NCI-H2081 treated with DMSO at 0.1 percent for 48 hours (cell line): ENCODE results near the gene INAFM1.

ENCODE experiments used
- DNase-seq: peaks from one replicate; lab custom pipeline; 2025; lab: John Stamatoyannopoulos, UW

INAFM1 gene

DNA sequence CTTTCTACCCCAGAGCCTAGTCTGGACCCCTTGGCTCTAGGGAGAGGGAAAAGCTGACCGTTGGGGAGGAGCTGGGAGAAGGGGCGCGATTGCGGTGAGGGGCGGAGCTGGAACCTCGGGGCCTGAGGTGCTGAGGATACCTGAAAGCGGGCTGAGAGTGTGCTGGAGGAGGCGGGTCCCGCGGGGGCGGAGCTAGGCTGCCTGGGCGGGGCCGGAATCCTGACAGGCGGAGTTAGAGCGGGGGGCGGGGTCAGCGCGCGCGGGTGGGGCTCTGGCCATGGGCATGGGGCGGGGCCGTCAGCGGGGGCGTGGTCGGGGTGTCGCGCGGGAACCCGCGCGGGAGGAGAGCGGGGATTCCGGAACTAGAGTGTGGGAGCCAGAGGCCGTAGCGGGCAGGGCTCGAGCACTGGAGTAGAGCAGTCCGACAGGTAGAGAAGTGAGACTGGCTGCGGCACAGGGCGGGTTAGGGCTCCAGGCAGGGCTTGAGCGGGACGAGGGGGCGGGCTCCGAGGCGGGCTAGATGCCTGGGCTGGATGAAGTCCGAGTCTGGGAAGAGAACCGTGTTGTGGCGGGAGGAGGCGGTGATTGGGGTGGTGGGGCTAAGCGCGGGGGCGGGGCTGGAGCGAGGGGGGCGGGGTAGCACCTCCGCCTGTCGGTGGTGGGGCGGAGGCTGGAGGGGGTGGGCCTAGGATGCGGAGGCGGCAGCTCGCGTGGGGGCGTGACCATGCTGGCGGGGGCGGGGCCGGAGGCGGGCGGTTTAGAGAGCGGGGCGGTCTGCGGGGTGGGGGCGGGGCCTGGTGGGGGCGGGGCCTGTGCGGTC, at the start of gene INAFM1:
Gene INAFM1 (plus strand): TSS at position 815 of the 820 bp plus-strand sequence. CDS start 35 bp downstream, outside the sequence.
- DNase-seq, result peak; percentile 34

- peak; percentile 66 for DNase-seq
These were observed 48.8 kb upstream of the INAFM1 start for GRCh38 chr19:47225746-47226425.

GRCh38 chr19:47226426-47227351, 48.0 kb upstream of the INAFM1 start:
- no peak for DNase-seq

GRCh38 chr19:47227352-47228167, 47.1 kb upstream of the INAFM1 start:
- DNase-seq, result no peak

DNA sequence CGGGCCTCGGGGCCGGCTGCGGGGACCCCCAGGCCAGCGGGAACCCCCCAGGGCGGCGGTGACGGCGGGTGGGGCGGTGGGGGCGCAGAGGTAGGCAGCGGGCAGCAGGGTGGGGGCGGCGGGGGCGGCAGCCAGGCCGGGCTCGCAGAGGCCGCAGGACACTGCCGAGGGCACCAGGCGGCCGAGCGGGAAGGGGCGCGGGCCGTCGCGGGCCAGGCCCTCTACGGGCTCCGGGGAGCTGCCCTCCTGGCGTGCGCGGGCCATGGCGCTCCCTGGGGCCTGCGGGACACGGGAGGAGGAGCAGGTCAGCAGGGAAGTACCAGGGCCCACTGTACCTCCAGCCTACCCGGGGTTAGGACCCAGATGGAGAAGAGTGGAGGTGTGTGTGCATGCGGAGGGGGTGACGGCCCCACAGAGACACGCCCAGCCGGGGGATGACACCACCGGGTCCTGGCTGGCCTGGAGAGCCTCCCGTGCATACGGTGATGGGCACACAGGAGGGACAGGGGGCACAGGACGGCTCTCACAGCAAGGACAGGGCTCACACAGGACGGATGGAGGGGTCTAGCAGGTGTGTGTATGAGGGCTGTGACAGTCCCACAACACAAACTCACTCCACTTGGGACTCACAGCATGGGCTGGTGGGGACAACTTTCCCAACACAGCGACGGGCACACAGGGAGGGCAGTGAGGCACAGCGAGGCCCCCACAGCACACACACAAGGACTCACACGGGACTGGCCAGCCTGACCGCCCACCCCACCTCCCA, 46.3 kb upstream of the INAFM1 start:
- DNase-seq, result no peak

DNA sequence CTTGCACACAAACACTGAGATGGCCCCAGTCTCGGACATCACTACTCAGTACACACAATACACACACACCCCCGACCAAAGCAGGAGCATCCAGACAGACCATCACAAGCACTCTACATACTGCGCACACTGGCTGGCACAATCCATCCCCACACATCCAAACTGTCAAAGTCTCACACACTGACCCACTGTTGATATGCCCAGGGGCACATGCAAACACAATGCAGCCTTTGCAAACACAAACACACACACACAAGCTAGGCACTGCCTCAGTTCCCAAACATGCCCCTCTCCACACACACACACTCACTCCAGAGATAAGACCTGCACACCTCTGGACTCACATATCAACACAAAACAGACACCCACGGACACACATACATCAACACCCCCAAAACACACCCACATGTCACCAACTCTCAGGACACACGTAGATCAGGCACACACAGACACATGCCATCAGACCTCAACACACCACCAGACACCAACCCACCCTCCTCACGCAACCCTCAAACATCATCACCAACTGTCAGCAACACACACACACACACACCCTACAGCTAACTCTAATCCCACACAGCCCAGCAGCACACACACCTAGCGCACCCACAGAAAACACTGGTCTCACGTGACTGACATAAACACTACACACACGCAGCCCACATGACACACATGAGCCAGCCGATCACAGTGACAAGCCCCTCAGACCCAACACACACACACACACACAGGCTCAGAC, 45.6 kb upstream of the INAFM1 start:
- no peak for DNase-seq

DNA sequence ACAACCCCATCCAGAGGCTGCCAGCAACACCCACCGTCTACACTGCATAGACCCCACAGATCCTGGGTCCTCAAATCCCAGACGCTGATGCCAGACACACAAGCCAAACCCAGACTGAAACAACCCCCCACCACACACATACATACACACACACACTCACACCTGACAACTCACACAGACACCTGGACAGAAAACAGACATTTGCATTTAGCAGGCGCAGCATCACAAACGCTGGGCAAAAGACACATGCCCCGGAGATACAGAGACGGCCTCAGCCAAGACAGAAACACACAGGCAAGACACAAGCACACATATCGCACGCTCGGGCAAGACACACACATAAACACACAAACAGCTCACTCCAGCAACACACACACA, 45.0 kb upstream of the INAFM1 start:
- no peak for DNase-seq

DNA sequence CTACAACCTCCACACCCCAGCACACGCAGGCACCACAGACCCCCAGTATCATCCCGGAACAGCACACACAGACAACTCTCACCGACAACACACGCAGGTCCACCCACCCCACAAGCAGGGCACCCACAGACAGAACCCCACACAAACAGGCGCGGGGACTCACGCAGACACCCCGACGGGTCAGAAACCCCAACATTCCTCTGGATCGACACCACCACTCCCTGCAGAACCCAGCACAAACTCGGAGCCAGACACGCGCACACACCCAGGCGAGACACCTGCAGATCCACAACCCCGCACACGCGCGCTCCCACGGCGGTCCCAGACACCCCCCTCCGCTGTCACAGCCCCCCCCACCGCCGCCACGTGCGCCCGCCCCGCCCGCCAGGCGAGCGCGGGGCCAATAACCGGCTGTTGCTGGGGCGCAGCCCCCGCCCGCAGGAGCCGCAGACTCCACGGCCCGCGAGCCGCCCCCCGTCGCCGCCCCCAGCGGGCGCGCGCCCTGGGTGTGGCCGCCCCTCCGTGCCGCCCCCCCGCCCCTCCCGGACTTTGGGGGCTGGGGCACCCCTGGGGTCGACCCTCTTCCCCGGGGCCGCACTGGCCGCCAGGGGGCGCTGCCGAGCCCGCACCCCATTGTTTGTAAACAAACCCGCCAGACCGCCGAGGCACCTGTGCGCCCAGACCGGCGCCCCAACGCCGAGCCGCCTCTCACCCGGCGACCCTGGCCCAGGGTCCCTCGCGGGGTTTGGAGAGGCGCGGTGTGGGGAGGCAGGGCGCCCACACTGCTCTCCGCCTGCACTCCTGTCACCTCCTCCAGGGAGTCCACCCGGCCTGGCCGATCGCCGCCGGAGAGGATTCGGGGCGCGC, 44.4 kb upstream of the INAFM1 start:
- no peak for DNase-seq

DNA sequence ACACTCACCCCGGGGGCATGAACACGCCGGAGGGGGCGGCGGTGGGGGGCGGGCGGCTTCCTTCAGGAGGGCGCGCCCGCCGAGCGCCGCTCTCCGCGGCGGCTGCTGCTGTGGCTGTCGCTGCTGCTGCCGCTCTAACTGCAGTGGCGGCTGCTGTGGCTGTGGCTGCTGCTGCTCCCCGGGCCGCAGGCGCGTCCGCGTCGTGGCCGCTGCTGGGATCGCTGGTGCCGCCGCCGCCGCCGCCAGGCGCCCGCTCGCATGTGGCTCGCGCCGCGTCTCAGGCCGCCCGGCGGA, 43.8 kb upstream of the INAFM1 start, which contains the start of gene BBC3:
Gene BBC3 (minus strand): TSS at position 279 of the 294 bp plus-strand sequence. CDS start 2,768 bp downstream, outside the sequence.
- no peak for DNase-seq

DNA sequence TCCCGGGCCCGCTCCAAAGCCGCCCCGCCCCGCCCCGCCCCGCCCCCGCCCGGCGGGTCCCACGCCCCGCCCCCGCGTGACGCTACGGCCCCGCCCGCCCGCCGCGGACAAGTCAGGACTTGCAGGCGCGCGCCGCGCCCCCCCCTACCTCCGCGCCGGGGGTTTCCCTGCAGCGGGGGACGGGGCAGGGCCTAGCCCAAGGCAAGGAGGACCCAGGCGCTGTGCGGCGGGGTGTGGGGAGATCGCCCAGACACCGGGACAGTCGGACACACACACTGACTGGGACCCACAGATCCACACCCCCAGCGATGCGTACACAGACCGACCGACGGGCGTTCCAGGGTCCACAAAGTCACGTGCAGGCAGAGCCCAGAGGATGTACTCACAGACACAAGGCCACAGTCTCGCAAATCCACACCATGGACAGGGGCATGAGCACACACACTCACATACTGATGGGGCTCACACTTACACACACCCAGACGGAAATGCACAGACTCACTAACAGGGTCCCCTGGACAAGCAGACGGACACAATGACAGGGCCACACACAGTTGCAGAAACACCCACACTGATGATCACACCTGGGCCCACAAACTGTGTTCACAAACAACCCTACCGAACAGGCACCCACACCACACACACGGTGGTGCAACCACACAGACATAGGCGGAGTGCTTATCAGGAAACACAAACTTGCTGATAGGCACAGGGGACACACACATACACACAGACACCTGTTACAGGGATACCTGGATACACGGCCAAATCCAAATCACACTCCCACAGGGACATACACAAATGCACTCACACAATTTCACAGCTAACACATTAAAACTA, 43.2 kb upstream of the INAFM1 start:
- DNase-seq, result no peak

GRCh38 chr19:47232422-47233211, 42.1 kb upstream of the INAFM1 start:
- DNase-seq, result no peak

- DNase-seq, result no peak
These were observed 38.5 kb upstream of the INAFM1 start for GRCh38 chr19:47236072-47236675.

DNA sequence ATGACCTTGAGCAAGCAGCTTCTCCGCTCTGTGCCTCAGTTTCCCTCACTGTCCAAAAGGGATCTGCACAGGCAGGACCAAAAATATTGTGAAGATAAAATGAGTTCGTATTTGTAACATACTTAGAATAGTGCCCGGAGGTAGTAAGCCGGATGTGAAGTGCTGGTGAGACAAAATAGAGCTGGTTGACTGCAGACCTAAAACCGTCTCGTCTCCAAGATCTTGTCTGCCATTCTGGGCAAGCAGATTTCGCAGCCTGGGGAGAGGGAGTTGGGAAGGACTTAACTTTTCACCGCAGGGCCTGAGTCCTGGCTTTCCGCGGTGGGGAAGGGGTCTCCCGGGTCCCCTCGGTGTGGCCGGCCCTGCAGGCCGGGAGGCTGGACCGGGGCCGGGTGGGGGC, 35.5 kb upstream of the INAFM1 start:
- DNase-seq, result no peak

DNA sequence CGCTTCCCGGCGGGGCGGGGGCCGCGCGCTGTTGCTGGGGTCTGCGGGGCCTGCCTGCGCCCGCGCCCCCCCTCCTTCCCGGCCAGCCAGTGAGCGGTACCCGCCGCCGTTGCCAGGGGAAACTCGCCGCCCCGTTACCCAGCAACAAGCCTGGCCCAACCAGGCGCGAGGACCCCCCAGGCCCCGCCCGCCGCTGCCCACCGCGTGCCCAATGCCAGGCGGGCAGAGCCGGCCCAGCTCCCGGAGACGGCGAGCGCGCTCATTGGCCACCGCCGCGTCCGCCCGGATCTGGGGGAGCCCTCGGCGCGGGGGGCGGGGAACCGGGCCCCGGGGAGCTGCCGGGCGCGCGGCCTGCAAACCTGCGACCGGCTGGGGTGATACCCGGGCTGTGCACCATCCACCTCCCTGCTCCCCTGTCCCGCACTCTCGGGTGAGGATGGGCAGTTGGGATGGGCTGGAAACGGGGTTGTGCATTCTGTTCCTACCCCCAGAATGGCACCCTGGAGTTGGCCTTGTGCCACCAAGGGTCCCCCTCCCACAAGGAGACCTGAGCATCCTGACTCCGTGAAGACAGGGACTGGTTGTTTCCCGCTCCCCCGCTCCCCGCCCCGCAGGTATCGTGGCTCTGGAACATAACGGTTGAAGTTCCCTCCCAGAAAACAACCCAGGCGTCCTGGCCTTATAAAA, 34.9 kb upstream of the INAFM1 start:
- DNase-seq, result peak; percentile 9

- DNase-seq, result no peak
These were observed 34.1 kb upstream of the INAFM1 start for GRCh38 chr19:47240556-47240955.
